Stimulated activated CD8-positive, alpha-beta memory T cell treated with anti-CD3 and anti-CD28 coated beads, Interleukin-12 subunit alpha, Interleukin-12 subunit beta, amount 100 ng/mL, for 24 hours (primary cell): Measurements from ENCODE around the gene TOMM22.

Experiments used
- DNase-seq: peaks from one replicate; pipeline ENCODE4 v3.0.0-alpha.2; 2020; ENCODE audit errors: extremely low read depth

Gene TOMM22

GRCh38 chr22:38696606-38697424 is 15.1 kb downstream of the TOMM22 start:
- DNase-seq: no peak

GRCh38 chr22:38697425-38698089 is 15.8 kb downstream of the TOMM22 start:
- no peak for DNase-seq

- no peak for DNase-seq
Measured at GRCh38 chr22:38698407-38699094, 16.8 kb downstream of the TOMM22 start.

- DNase-seq: no peak
Measured at GRCh38 chr22:38699143-38699542, 17.4 kb downstream of the TOMM22 start.

- no peak for DNase-seq
Measured at GRCh38 chr22:38699784-38700183, 18.0 kb downstream of the TOMM22 start.

DNA sequence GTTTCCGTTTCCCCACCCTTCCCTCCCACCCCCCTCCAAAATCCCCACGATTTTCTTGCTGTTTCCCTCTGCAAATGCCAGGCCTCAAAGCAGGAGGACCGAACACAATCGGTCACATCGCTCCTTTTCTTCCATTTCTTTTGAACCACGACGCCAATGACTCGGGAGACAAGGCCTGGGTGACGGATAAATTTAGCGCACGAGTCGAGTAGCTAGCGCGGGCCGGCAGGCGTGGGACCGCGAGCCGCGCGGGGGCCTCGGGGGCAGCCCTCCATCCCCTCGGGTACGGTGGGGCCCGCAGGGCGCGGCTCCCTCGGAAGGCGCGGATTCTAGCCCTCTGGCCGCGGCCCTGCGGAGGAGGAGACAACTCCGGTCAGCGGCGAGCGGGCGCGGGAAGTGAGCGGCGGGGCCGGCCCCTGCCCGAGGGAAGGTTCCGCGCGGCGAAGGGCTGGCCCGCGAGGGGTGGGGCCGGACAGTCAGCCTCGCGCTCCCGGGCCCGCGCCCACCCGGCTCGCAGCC is 18.6 kb downstream of the TOMM22 start:
- no peak for DNase-seq

- peak; percentile 92 for DNase-seq
Measured at GRCh38 chr22:38700789-38701628, 19.3 kb downstream of the TOMM22 start, which contains the start of gene JOSD1. Gene JOSD1, minus strand, starts transcription at chr22:38700943. Its CDS starts 956 bp downstream, at chr22:38699987.

- no peak for DNase-seq
Measured at GRCh38 chr22:38704654-38705234, 23.0 kb downstream of the TOMM22 start.

DNA sequence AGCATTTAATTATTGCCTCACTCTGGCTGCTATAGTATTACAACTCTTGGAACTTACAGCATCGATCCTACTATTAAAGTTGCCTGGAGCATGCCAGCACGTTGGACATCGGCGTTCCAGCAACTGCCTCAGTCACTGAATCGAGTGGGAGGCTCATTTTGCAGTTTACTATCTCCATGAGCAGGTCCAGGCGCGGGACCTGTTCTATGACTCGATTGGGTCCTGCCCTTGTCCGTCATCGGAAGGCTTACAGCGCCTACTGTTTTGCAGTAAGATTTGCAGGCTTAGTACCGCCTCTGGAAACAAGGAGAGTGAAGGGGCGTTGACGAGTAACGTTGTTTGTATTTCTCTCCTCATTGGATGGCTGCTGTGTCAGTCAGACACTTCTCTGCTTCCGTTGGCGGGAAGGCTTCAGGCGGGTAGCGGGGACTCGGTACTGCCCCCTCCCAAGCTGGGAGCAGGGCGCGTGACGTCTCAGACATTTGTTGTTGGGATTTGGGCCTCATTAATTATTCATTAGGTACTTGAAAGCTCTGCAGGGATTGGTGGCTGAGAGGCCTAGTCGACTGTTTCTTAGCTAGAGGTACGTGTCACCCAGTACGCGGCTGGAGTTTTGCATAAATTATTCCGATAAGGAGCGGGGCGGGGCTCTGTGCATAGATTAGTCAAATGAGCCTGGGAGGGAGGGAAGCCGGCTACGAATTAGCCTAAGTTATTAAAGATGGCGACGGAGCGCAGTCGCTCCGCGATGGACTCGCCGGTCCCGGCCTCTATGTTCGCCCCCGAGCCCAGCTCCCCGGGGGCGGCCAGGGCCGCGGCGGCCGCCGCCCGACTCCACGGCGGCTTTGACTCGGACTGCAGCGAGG is 23.7 kb downstream of the TOMM22 start, which contains the start of gene GTPBP1:
Gene GTPBP1, plus strand, starts transcription at position 710 of the 866 bp plus-strand sequence. Its CDS starts 12 bp downstream, at position 722.
- peak; percentile 91 for DNase-seq

DNA sequence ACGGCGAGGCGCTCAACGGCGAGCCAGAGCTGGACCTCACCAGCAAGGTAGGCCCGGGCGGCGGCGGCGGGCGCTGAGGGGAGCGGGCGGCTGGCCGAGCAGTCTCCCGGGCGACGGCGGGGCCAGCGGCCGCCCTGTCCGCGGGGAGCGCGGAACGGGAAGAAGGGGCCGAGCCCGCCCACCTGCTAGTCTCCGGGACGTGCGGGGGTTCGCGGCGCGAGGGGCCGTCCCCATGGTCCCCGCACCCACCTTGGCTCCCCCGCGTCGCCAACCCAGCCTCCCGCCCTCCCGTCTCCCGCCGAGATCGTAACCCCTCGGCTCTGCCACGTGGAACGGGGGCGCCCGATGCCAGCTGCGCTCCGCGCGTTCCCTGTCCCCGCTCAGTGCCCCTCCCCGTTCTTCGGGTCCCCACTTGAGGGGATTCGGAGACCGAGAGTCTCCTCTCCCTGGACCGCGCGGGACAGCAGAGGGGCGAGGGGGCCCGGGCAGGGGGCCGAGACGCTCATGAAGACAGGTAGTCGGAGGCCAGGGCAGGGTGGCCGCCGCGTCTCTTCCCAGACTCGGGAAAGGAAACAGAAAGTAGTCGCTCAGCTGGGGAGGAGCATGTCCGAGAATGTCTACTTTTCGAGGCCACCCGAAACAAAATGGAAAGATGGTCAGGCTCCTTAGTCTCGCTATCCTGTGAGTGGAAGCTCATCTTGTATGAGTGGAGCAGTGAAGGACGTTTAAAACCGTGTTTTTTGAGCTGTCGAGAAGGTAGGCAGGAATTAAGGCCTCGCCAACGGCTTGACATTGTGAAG is 24.5 kb downstream of the TOMM22 start:
- DNase-seq: no peak

- no peak for DNase-seq
Measured at GRCh38 chr22:38706901-38707195, 25.1 kb downstream of the TOMM22 start.

DNA sequence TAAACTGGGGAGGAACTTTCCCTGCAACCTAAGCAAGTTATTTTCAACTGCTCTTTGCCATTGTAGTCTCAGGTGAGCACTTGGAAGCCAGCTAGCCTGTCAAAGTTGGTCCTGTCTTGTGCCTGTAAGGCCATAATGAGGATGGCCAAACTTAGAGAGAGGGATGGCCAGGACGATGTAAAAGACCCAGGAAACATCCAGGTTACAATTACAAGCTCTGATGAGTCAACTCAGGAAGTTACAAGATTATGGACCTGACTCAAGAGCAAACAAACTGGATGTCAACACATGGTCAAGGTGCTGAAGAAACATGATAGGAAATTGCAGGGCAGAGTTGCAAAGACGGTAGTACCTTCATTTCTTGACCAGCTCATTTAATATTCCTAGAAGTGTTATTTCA is 25.6 kb downstream of the TOMM22 start:
- no peak for DNase-seq

- DNase-seq: no peak
Measured at GRCh38 chr22:38707984-38708383, 26.2 kb downstream of the TOMM22 start.

DNA sequence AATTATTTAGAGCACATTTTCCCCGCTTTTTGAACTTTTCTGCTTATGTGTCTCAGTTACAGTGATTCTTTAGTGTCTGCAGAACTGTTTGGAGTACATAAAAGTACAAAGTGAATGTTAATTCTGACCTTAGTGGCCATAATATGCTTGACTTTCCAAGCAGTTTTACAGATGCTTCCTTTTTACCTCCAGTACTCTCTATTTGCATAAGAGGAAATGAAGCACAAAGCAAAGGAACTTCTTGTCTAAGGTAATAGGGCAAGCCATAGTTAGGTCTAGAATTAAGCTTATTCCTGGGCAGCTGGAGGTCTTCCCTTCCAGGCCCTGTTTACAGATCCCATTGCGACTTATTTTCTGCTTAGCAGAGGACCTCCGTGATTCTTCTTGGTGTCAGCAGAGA is 27.5 kb downstream of the TOMM22 start:
- no peak for DNase-seq

DNA sequence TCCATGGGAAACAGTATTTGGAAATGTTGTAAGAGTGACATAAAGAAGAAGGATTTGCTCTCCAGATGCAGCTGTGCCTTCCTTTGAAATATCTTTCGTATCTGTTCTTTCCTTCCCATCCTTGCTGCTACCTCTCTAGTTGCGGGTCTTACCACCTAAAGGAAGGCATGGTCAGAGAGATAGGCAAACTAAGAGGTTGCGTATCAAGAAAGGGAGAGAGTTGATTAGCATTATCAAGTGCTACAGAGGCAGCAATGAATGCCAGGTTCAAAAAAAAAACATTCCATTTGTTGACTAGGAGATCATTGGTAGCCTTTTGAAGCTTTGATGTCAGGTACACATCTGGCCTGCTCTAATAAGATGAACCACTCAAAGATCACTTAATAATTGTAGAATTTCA is 28.6 kb downstream of the TOMM22 start:
- DNase-seq: no peak

GRCh38 chr22:38710866-38711265 is 29.1 kb downstream of the TOMM22 start:
- no peak for DNase-seq

GRCh38 chr22:38712486-38713207 is 30.9 kb downstream of the TOMM22 start:
- DNase-seq: no peak

- no peak for DNase-seq
Measured at GRCh38 chr22:38713921-38714320, 32.2 kb downstream of the TOMM22 start.
